ENCODE results near the gene TMPRSS13.
"Not testable (repeated sequence)": the region's sequence is repeated elsewhere in the genome, so short reads cannot be mapped to it uniquely, and the experiment has no call there.

The TMPRSS13 gene

GRCh38 chr11:117950301-117950700 is 21.1 kb upstream of the TMPRSS13 start:
- DNase-seq, result peak; percentile 89

GRCh38 chr11:117949062-117949461 is 19.9 kb upstream of the TMPRSS13 start:
- no peak for DNase-seq

- DNase-seq, result not testable (repeated sequence)
Observed at GRCh38 chr11:117948466-117948865, 19.3 kb upstream of the TMPRSS13 start.

- DNase-seq, result not testable (repeated sequence)
Observed at GRCh38 chr11:117947751-117948150, 18.5 kb upstream of the TMPRSS13 start.

- peak; percentile 78 for DNase-seq
Observed at GRCh38 chr11:117946842-117947526, 17.8 kb upstream of the TMPRSS13 start.

- no peak for DNase-seq
Observed at GRCh38 chr11:117946156-117946841, 17.1 kb upstream of the TMPRSS13 start.

GRCh38 chr11:117945047-117945810 is 16.0 kb upstream of the TMPRSS13 start:
- DNase-seq, result no peak

- DNase-seq, result no peak
Observed at GRCh38 chr11:117944554-117944953, 15.4 kb upstream of the TMPRSS13 start.

GRCh38 chr11:117941976-117942654 is 12.9 kb upstream of the TMPRSS13 start:
- DNase-seq, result no peak

- DNase-seq, result no peak
Observed at GRCh38 chr11:117941163-117941707, 12.0 kb upstream of the TMPRSS13 start.

- DNase-seq, result no peak
Observed at GRCh38 chr11:117940736-117941135, 11.5 kb upstream of the TMPRSS13 start.

- no peak for DNase-seq
Observed at GRCh38 chr11:117936973-117937372, 7.8 kb upstream of the TMPRSS13 start.

- peak; percentile 30 for DNase-seq
Observed at GRCh38 chr11:117934526-117935307, 5.5 kb upstream of the TMPRSS13 start.

GRCh38 chr11:117933930-117934329 is 4.7 kb upstream of the TMPRSS13 start:
- no peak for DNase-seq

GRCh38 chr11:117933475-117933874 is 4.3 kb upstream of the TMPRSS13 start:
- DNase-seq, result no peak

GRCh38 chr11:117932947-117933346 is 3.7 kb upstream of the TMPRSS13 start:
- no peak for DNase-seq

- DNase-seq, result no peak
Observed at GRCh38 chr11:117932426-117932825, 3.2 kb upstream of the TMPRSS13 start.

GRCh38 chr11:117931971-117932370 is 2.8 kb upstream of the TMPRSS13 start:
- no peak for DNase-seq

GRCh38 chr11:117931331-117931950 is 2.2 kb upstream of the TMPRSS13 start:
- no peak for DNase-seq

GRCh38 chr11:117930668-117931330 is 1.6 kb upstream of the TMPRSS13 start:
- no peak for DNase-seq
